NCI-H345 treated with DMSO at 0.1 percent for 48 hours (cell line): ENCODE measurements around the gene GRIK4.

Source experiments
- DNase-seq: peaks from one replicate; lab custom pipeline; 2025; ENCODE audit not compliant: unreplicated experiment; lab: John Stamatoyannopoulos, UW

Gene GRIK4

GRCh38 chr11:120828847-120829246 lies 317.3 kb downstream of the GRIK4 start:
- no peak for DNase-seq

GRCh38 chr11:120830085-120830620 lies 318.6 kb downstream of the GRIK4 start:
- no peak for DNase-seq

- DNase-seq = no peak
These were observed 321.1 kb downstream of the GRIK4 start for GRCh38 chr11:120832481-120833238.

- no peak for DNase-seq
These were observed 323.2 kb downstream of the GRIK4 start for GRCh38 chr11:120834686-120835210.

- no peak for DNase-seq
These were observed 324.2 kb downstream of the GRIK4 start for GRCh38 chr11:120835601-120836228.

- no peak for DNase-seq
These were observed 326.1 kb downstream of the GRIK4 start for GRCh38 chr11:120837696-120838095.

- no peak for DNase-seq
These were observed 327.7 kb downstream of the GRIK4 start for GRCh38 chr11:120839201-120839600.

GRCh38 chr11:120839846-120840402 lies 328.4 kb downstream of the GRIK4 start:
- no peak for DNase-seq

GRCh38 chr11:120840661-120841060 lies 329.1 kb downstream of the GRIK4 start:
- DNase-seq = no peak

- no peak for DNase-seq
These were observed 329.5 kb downstream of the GRIK4 start for GRCh38 chr11:120841074-120841473.

GRCh38 chr11:120842195-120842594 lies 330.6 kb downstream of the GRIK4 start:
- no peak for DNase-seq

- no peak for DNase-seq
These were observed 341.9 kb downstream of the GRIK4 start for GRCh38 chr11:120853435-120853834.

- DNase-seq = no peak
These were observed 343.4 kb downstream of the GRIK4 start for GRCh38 chr11:120854988-120855387.

- no peak for DNase-seq
These were observed 346.0 kb downstream of the GRIK4 start for GRCh38 chr11:120857508-120857907.

- no peak for DNase-seq
These were observed 347.2 kb downstream of the GRIK4 start for GRCh38 chr11:120858740-120859139.

GRCh38 chr11:120859552-120860295 lies 348.2 kb downstream of the GRIK4 start:
- DNase-seq = no peak

GRCh38 chr11:120863359-120863758 lies 351.8 kb downstream of the GRIK4 start:
- no peak for DNase-seq

- DNase-seq = no peak
These were observed 355.5 kb downstream of the GRIK4 start for GRCh38 chr11:120867024-120867423.

GRCh38 chr11:120867531-120867930 lies 356.0 kb downstream of the GRIK4 start:
- peak; percentile 11 for DNase-seq

- no peak for DNase-seq
These were observed 356.4 kb downstream of the GRIK4 start for GRCh38 chr11:120867988-120868387.

GRCh38 chr11:120869097-120869496 lies 357.5 kb downstream of the GRIK4 start:
- no peak for DNase-seq
